ENCODE measurements around the gene ITGB5. TPM values are rescaled to one million over a fixed set of nuclear protein-coding genes. Genes with fewer than 3 reads are reported as not detected.

The ITGB5 gene
- total RNA-seq, 1 donor from 2014 or later = 501 TPM

DNA sequence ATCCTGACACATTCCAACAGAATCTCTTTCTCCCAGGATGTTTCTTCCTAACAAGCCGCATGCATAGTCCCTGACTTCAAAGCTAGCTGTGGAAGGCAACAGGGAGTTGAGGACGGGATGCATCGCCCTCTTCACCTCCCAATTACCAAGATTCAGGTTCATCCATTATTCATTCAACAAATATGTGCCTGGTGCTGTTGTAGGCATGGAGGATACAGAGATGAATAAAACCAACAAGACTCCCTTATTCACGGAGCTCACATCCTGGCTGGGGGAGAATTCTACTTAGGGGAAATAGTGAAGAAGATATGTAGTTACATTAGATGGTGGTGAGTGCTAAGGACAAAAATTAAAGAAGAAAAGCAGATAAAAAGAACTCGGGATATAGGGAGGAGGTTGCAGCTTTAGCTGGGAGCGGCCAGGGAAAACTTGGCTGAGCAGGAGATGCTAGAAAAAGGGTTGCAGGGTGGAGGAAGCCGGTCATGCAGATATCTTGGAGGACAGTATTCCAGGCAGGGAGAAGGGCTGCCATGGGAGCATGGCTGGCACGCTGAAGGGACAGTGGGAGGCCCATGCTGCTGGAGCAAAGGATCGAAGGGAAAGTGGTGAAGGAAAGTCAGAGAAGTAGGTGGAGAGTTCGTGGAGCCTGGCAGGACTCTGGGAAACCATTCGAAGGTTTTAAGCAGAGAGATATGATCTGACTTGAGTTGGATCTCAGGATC is 5.0 kb downstream of the ITGB5 start:
- Mint-ChIP-seq H3K4me1 (ENCODE audit: low read depth) (peaks cover 72% of the 10 kb centered on the region), H3K4me3 (ENCODE audit: unreplicated experiment) (no peak overlapping the region), H3K36me3 (ENCODE audit: low read depth) (peaks cover 5% of the 10 kb centered on the region), H3K9me3 (ENCODE audit: low read depth) (no peaks in the 10 kb centered on the region), H3K27me3 (ENCODE audit: low read depth) (no peaks in the 10 kb centered on the region), H3K27ac (ENCODE audit: unreplicated experiment) (peak overlapping the region; percentile 69)
- DNase-seq (ENCODE audit: low spot score) = no peak
- TF ChIP-seq, protein P1, sequence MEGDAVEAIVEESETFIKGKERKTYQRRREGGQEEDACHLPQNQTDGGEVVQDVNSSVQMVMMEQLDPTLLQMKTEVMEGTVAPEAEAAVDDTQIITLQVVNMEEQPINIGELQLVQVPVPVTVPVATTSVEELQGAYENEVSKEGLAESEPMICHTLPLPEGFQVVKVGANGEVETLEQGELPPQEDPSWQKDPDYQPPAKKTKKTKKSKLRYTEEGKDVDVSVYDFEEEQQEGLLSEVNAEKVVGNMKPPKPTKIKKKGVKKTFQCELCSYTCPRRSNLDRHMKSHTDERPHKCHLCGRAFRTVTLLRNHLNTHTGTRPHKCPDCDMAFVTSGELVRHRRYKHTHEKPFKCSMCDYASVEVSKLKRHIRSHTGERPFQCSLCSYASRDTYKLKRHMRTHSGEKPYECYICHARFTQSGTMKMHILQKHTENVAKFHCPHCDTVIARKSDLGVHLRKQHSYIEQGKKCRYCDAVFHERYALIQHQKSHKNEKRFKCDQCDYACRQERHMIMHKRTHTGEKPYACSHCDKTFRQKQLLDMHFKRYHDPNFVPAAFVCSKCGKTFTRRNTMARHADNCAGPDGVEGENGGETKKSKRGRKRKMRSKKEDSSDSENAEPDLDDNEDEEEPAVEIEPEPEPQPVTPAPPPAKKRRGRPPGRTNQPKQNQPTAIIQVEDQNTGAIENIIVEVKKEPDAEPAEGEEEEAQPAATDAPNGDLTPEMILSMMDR (IDR thresholded peaks at IDR 0.05) = no peak

DNA sequence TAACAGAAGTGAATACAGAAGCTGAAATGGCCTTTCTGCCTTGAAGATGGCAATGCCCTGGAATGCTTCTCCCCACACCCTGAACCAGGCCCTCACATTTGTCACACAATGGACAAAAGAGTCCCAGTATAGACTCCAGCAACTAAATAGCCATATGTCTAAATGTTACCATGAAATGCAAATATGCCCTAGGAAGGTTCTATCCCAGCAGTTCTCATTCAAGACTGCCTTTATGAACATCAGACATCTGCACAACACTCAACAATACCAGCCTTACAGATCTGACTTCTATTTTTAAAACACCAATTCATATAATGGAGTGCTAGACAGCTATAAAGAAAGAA is 7.9 kb downstream of the ITGB5 start:
- Mint-ChIP-seq H3K9me3 (ENCODE audit: low read depth) (no peaks in the 10 kb centered on the region), H3K27ac (ENCODE audit: unreplicated experiment) (peak overlapping the region; percentile 91), H3K4me3 (ENCODE audit: unreplicated experiment) (no peak overlapping the region), H3K4me1 (ENCODE audit: low read depth) (peaks cover 80% of the 10 kb centered on the region), H3K27me3 (ENCODE audit: low read depth) (no peaks in the 10 kb centered on the region), H3K36me3 (ENCODE audit: low read depth) (peaks cover 5% of the 10 kb centered on the region)
- DNase-seq (ENCODE audit: low spot score) = no peak
- TF ChIP-seq, protein P1 (IDR thresholded peaks at IDR 0.05) = no peak

DNA sequence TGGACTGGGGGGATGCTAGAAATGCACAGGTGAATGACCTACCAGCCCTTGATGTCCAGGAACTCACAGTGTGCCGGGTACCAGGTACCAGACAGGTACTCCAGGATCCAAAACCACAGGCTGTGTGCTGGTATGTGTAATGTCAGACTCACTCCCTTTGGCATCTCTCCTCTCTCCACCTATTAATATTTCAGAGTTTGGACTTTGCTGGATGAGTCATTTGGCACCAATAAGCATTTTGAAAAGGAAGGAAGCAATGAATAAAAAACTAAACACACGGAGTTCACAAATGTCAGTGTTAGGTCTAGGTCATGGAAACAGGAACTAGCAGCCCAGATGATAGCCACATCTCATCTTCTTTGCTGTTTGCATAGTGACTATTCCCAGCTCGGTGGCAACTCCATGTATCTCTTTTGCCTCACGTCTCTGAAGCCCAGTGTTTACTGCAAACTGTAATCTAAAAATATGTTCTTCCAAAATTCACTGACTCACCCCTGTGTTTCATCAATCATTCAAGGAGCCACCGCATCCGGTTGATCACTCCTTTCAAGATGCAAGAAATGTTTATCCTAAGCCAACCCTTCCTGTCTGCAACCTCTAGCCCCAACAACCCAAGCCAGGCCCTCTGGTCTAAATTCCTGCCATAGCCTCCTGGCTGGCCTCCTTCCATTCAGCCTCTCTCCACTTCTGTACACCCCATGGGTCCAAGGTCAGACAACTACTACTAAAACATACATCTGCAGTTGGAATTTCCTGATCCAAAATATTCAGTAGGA is 8.4 kb downstream of the ITGB5 start:
- Mint-ChIP-seq H3K9me3 (ENCODE audit: low read depth) (no peaks in the 10 kb centered on the region), H3K4me3 (ENCODE audit: unreplicated experiment) (no peak overlapping the region), H3K27me3 (ENCODE audit: low read depth) (no peaks in the 10 kb centered on the region), H3K4me1 (ENCODE audit: low read depth) (peaks cover 79% of the 10 kb centered on the region), H3K36me3 (ENCODE audit: low read depth) (peaks cover 5% of the 10 kb centered on the region), H3K27ac (ENCODE audit: unreplicated experiment) (peak overlapping the region; percentile 91)
- TF ChIP-seq, protein P1 (IDR thresholded peaks at IDR 0.05) = no peak
- DNase-seq (ENCODE audit: low spot score) = no peak

DNA sequence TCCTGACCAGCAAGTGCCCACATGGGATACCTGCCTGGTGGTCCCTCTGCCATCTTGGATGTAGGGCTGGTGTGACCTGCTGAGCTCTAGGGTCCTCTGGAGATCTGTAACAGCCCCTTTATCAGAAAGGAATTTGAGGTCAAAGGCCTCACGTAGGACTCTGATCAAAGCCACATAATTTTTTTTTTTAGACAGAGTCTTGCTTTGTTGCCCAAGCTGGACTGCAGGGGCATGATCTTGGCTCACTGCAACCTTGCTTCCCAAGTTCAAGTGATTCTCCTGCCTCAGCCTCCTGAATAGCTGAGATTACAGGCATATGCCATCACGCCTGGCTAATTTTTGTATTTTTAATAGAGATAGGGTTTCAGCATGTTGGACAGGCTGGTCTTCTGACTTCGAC is 9.5 kb downstream of the ITGB5 start:
- Mint-ChIP-seq H3K27ac (ENCODE audit: unreplicated experiment) (peak overlapping the region; percentile 91), H3K4me1 (ENCODE audit: low read depth) (peaks cover 78% of the 10 kb centered on the region), H3K4me3 (ENCODE audit: unreplicated experiment) (no peak overlapping the region), H3K9me3 (ENCODE audit: low read depth) (no peaks in the 10 kb centered on the region), H3K27me3 (ENCODE audit: low read depth) (no peaks in the 10 kb centered on the region), H3K36me3 (ENCODE audit: low read depth) (peaks cover 7% of the 10 kb centered on the region)
- TF ChIP-seq, protein P1 (IDR thresholded peaks at IDR 0.05) = no peak
- DNase-seq (ENCODE audit: low spot score) = no peak

DNA sequence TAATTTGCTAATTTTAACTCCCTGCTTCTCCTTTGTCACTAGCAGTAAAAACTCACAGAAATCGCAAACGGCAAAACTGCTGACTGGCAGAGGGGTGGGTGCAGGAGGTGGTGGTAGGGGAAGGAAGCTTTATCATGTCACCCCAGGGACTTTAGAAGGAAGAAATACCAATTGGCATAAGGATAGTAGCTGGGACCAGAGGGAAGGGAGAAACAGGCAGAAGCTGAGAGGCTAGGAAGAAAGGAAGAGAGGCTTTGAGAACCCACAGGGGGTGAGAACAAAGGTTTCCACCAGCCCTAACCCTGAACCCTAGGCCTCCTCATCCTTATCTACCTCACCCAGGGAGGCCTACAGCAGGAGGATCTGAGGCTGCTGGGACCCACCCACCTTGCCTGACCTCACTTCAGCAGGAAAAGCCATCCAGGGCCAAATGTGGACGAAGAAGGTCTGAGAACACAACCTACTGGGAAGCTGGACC is 10.7 kb downstream of the ITGB5 start:
- no peaks in the 10 kb centered on the region for H3K27me3 Mint-ChIP-seq (ENCODE audit: low read depth)
- TF ChIP-seq, protein P1 (IDR thresholded peaks at IDR 0.05) = no peak
- H3K36me3 Mint-ChIP-seq (ENCODE audit: low read depth) = peaks cover 8% of the 10 kb centered on the region
- peak overlapping the region; percentile 67 for H3K27ac Mint-ChIP-seq (ENCODE audit: unreplicated experiment)
- peaks cover 70% of the 10 kb centered on the region for H3K4me1 Mint-ChIP-seq (ENCODE audit: low read depth)
- DNase-seq (ENCODE audit: low spot score) = no peak
- no peak overlapping the region for H3K4me3 Mint-ChIP-seq (ENCODE audit: unreplicated experiment)
- H3K9me3 Mint-ChIP-seq (ENCODE audit: low read depth) = no peaks in the 10 kb centered on the region
